OCI-LY3 (cell line): ENCODE data around the gene MPRIP.

ENCODE experiments used
- CTCF ChIP-seq: fragments of 200-600, 300-600 bp; sonication (generic); IDR thresholded peaks from 2 replicates; pipeline ENCODE4 v1.5.1; 2014; ENCODE audit warnings: antibody characterized with exemption, low read length, low read depth
- EZH2phosphoT487 ChIP-seq: fragments of 200-600 bp; shearing (Covaris generic); IDR thresholded peaks from 2 replicates; pipeline ENCODE4 v1.6.1; 2018; ENCODE audit warnings: antibody characterized with exemption, mixed run types, low read depth

GRCh38 chr17:17062866-17063265 is 20.6 kb downstream of the MPRIP start:
- no peak for TF ChIP-seq CTCF
- TF ChIP-seq EZH2phosphoT487, result no peak
